SK-N-SH (cell line): Measurements from ENCODE around the gene RALGDS. TPM values are rescaled to one million over a fixed set of nuclear protein-coding genes. Genes with fewer than 3 reads are reported as not detected.

Experiments
- CTCF ChIA-PET: fragments of 300-600, 350-600 bp; formaldehyde crosslinking; extraction: SDS; loops from one replicate; lab custom pipeline; 2021; lab: Yijun Ruan, JAX
- POLR2A ChIA-PET: fragments of 350-600 bp; sonication (Branson Sonifier 250); formaldehyde crosslinking; extraction: SDS; loops from one replicate; lab custom pipeline; 2020; ENCODE audit warnings: antibody characterized with exemption, inconsistent platforms; lab: Yijun Ruan, JAX
- DNase-seq: peaks from one replicate; pipeline ENCODE4 v3.0.0; 2012
- H2AFZ ChIP-seq: fragments of 200-600 bp; sonication (generic); 2 replicates; pipeline ENCODE4 v1.8.1; 2016; ENCODE audit warnings: antibody characterized with exemption, mild to moderate bottlenecking, low read depth
- H3F3A ChIP-seq: fragments of 200-600 bp; sonication (generic); replicated peaks from 2 replicates; pipeline ENCODE3; 2016; ENCODE audit warnings: antibody characterized with exemption, mild to moderate bottlenecking; ENCODE audit not compliant: insufficient read depth
- H3K27ac ChIP-seq, 2 experiments: fragments of 200-500 bp in 1 of 2; fragments of 200-600 bp in 1 of 2; sonication (Bioruptor generic) in 1 of 2; sonication (generic), shearing (Covaris generic) in 1 of 2; 2 replicates each; pipeline versions ENCODE4 v1.5.1 to v1.6.1; 2014 to 2016; ENCODE audit warnings: low read depth in 2 of 2, inconsistent platforms in 1 of 2, low read length in 1 of 2, mild to moderate bottlenecking in 1 of 2, mixed read lengths in 1 of 2
- H3K27me3 ChIP-seq: fragments of 200-600 bp; sonication (generic), shearing (Covaris generic); 2 replicates; pipeline ENCODE4 v1.6.1; 2016; ENCODE audit warnings: mixed run types; ENCODE audit not compliant: insufficient read depth
- H3K36me3 ChIP-seq, 2 experiments: fragments of 200-500 bp in 1 of 2; fragments of 200-600 bp in 1 of 2; sonication (Bioruptor generic) in 1 of 2; sonication (generic) in 1 of 2; replicated peaks in 1 of 2; 2 replicates each; pipeline versions ENCODE3 to v1.5.1; 2014 to 2016; ENCODE audit warnings: low read length in 1 of 2, mild to moderate bottlenecking in 1 of 2; ENCODE audit not compliant: insufficient read depth in 2 of 2, control insufficient read depth in 1 of 2
- H3K4me1 ChIP-seq, 2 experiments: fragments of 200-500 bp in 1 of 2; fragments of 200-600 bp in 1 of 2; sonication (Bioruptor generic) in 1 of 2; sonication (generic), shearing (Covaris generic) in 1 of 2; 2 replicates each; pipeline versions ENCODE4 v1.5.1 to v1.6.1; 2014 to 2016; ENCODE audit warnings: low read depth in 1 of 2, low read length in 1 of 2, mixed run types in 1 of 2; ENCODE audit not compliant: insufficient read depth in 2 of 2, control insufficient read depth in 1 of 2
- H3K4me2 ChIP-seq: fragments of 200-600 bp; sonication (generic), shearing (Covaris generic); 2 replicates; pipeline ENCODE4 v1.6.1; 2017; ENCODE audit warnings: mixed run types
- H3K4me3 ChIP-seq, 2 experiments: fragments of 200-500 bp in 1 of 2; fragments of 200-600 bp in 1 of 2; sonication (Bioruptor generic) in 1 of 2; sonication (generic), shearing (Covaris generic) in 1 of 2; 2 replicates each; pipeline versions ENCODE4 v1.5.1 to v1.8.1; 2014 to 2016; ENCODE audit warnings: low read depth in 2 of 2, inconsistent platforms in 1 of 2, low read length in 1 of 2, mild to moderate bottlenecking in 1 of 2, mixed read lengths in 1 of 2, moderate library complexity in 1 of 2
- H3K79me2 ChIP-seq: fragments of 200-600 bp; sonication (generic); 2 replicates; pipeline ENCODE4 v1.8.1; 2017; ENCODE audit warnings: mild to moderate bottlenecking; ENCODE audit not compliant: insufficient read depth
- H3K9ac ChIP-seq: fragments of 200-600 bp; sonication (generic); 2 replicates; pipeline ENCODE4 v1.6.1; 2017; ENCODE audit warnings: mixed run types
- H3K9me2 ChIP-seq: fragments of 200-600 bp; sonication (generic); 2 replicates; pipeline ENCODE4 v1.6.1; 2017; ENCODE audit warnings: mixed run types
- H3K9me3 ChIP-seq: fragments of 200-600 bp; sonication (generic); 2 replicates; pipeline ENCODE4 v1.6.1; 2017; ENCODE audit warnings: mixed run types, mild to moderate bottlenecking, moderate library complexity
- H4K20me1 ChIP-seq: fragments of 200-600 bp; sonication (generic); 2 replicates; pipeline ENCODE4 v1.6.1; 2017; ENCODE audit warnings: mild to moderate bottlenecking, mixed run types; ENCODE audit not compliant: insufficient read depth
- ELF1 ChIP-seq: IDR thresholded peaks from 2 replicates; pipeline ENCODE4 v1.4.0; 2012
- FOSL2 ChIP-seq: IDR thresholded peaks from 2 replicates; pipeline ENCODE4 v1.4.0; 2012; ENCODE audit warnings: low read depth, mild to moderate bottlenecking, moderate library complexity, borderline replicate concordance
- FOXJ3 ChIP-seq: sonication (generic); formaldehyde crosslinking; IDR thresholded peaks from 2 replicates; pipeline ENCODE4 v1.5.1; 2020; ENCODE audit warnings: mild to moderate bottlenecking, missing genetic modification reagents
- GABPA ChIP-seq: IDR thresholded peaks from 2 replicates; pipeline ENCODE4 v1.4.0; 2012; ENCODE audit warnings: low read depth, mild to moderate bottlenecking
- MAX ChIP-seq: IDR thresholded peaks from 2 replicates; pipeline ENCODE4 v1.4.0; 2012; ENCODE audit warnings: low read depth
- MEF2A ChIP-seq: IDR thresholded peaks from 2 replicates; pipeline ENCODE4 v1.4.0; 2012; ENCODE audit warnings: low read depth, borderline replicate concordance
- MXI1 ChIP-seq: IDR thresholded peaks from 2 replicates; pipeline ENCODE4 v1.6.1; 2012; ENCODE audit warnings: mild to moderate bottlenecking, low read depth, low read length, improper control_type of control experiment
- NRF1 ChIP-seq: IDR thresholded peaks from 2 replicates; pipeline ENCODE4 v1.6.1; 2012; ENCODE audit warnings: low read depth, mild to moderate bottlenecking, low read length
- POLR2AphosphoS5 ChIP-seq: IDR thresholded peaks from 2 replicates; pipeline ENCODE4 v1.6.1; 2012; ENCODE audit warnings: low read depth, low read length
- RAD21 ChIP-seq: IDR thresholded peaks from 2 replicates; pipeline ENCODE4 v1.6.1; 2012; ENCODE audit warnings: mild to moderate bottlenecking, low read length
- RFX5 ChIP-seq: IDR thresholded peaks from 2 replicates; pipeline ENCODE4 v1.6.1; 2012; ENCODE audit warnings: mild to moderate bottlenecking, improper control_type of control experiment, low read length
- RXRA ChIP-seq: IDR thresholded peaks from 2 replicates; pipeline ENCODE4 v1.4.0; 2012; ENCODE audit warnings: low read depth, mild to moderate bottlenecking, borderline replicate concordance
- SIN3A ChIP-seq: IDR thresholded peaks from 2 replicates; pipeline ENCODE4 v1.6.1; 2012; ENCODE audit warnings: low read depth, mild to moderate bottlenecking, low read length, moderate library complexity, borderline replicate concordance
- SMC3 ChIP-seq: IDR thresholded peaks from 2 replicates; pipeline ENCODE4 v1.6.1; 2012; ENCODE audit warnings: low read depth, low read length, improper control_type of control experiment
- TAF1 ChIP-seq: IDR thresholded peaks from 2 replicates; pipeline ENCODE4 v1.6.1; 2012; ENCODE audit warnings: low read depth, mild to moderate bottlenecking, low read length, moderate library complexity, borderline replicate concordance
- USF1 ChIP-seq: IDR thresholded peaks from 2 replicates; pipeline ENCODE4 v1.4.0; 2012; ENCODE audit warnings: low read depth, borderline replicate concordance
- YY1 ChIP-seq: IDR thresholded peaks from 2 replicates; pipeline ENCODE4 v1.4.0; 2012; ENCODE audit warnings: low read depth, mild to moderate bottlenecking
- WGBS: methylation state at CpG from one replicate; pipeline ENCODE4 v1.1.6; 2017; ENCODE audit warnings: low lambda C conversion rate; 5-methylcytosine and 5-hydroxymethylcytosine counted together
- polyA plus RNA-seq, 3 experiments: library from polyadenylated mRNA; depleted of rRNA; stranded (reverse); fragments of >200 nt; gene quantifications; 2 replicates each; pipeline ENCODE4 v1.2.3, GENCODE V29; 2012
- TF ChIP-seq, protein P1 (sequence below): fragments of 150-350 bp; IDR thresholded peaks from 2 replicates; pipeline ENCODE4 v1.6.1; 2017; ENCODE audit warnings: antibody characterized with exemption, low read length, low read depth, borderline replicate concordance
- TF ChIP-seq, protein P2 (sequence below): fragments of 150-350 bp; IDR thresholded peaks from 2 replicates; pipeline ENCODE4 v1.6.1; 2016; ENCODE audit warnings: mild to moderate bottlenecking, low read depth, low read length
- TF ChIP-seq, protein P3 (sequence below): IDR thresholded peaks from 2 replicates; pipeline ENCODE4 v1.6.1; 2012; ENCODE audit warnings: mild to moderate bottlenecking, low read depth, low read length, moderate library complexity
- TF ChIP-seq, protein P4 (sequence below): IDR thresholded peaks from 2 replicates; pipeline ENCODE4; 2012

RALGDS gene
- polyA plus RNA-seq, 1 of the 3 experiments (the other 2 are of a cell fraction), result 64.7 TPM

DNA sequence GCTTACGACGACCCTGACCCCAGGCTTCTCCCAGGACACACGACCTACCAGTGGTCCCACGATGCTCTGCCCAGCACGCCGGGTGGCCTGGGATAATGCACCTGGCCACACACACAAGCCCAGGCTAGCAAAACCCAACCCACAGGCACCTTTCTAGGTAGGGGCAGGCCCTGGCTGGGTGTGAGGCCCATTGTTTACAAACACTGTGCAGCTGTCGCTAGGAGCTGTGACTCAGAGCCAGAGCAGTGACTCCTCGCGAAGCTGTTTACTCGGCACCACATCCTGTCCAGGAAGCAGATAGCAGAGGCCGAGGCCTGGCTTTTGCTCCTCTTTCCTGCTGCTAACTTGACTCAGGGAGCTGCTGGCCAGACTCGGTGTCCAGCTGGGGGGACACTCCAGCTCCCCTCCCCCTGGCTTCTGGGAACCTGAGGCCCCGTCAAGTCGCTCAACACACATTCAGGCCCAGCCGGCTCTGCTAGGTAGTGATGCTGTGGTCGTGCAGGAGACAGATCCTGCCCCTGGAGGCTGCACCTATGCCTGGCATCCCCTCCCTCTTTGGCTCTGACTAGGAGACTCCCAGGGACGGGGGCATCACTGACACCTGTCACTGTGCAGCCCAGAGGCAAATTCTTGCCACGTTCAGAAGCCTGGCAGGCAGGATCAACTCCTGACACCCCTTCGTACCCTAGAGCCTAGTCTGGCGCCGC lies 12.8 kb upstream of the RALGDS start (continued):
- TF ChIP-seq USF1 (no peak; the same call in 1 of the 2 replicates), SMC3 (no peak), RAD21 (peak; percentile 19; the same call in 1 of the 2 replicates), FOXJ3 (CRISPR knock-in tag) (peak; percentile 89; the same call in 1 of the 2 replicates), SIN3A (peak; percentile 95), MXI1 (no peak), GABPA (0 out of 2 replicates have a peak, but pooled peaks have one; percentile 38), FOSL2 (peak; percentile 97), NRF1 (no peak), ELF1 (no peak; the same call in 1 of the 2 replicates), POLR2AphosphoS5 (peak; percentile 74; the same call in 1 of the 2 replicates), YY1 (no peak)
- TF ChIP-seq, protein P1, sequence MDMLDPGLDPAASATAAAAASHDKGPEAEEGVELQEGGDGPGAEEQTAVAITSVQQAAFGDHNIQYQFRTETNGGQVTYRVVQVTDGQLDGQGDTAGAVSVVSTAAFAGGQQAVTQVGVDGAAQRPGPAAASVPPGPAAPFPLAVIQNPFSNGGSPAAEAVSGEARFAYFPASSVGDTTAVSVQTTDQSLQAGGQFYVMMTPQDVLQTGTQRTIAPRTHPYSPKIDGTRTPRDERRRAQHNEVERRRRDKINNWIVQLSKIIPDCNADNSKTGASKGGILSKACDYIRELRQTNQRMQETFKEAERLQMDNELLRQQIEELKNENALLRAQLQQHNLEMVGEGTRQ, result no peak
- TF ChIP-seq, protein P2, sequence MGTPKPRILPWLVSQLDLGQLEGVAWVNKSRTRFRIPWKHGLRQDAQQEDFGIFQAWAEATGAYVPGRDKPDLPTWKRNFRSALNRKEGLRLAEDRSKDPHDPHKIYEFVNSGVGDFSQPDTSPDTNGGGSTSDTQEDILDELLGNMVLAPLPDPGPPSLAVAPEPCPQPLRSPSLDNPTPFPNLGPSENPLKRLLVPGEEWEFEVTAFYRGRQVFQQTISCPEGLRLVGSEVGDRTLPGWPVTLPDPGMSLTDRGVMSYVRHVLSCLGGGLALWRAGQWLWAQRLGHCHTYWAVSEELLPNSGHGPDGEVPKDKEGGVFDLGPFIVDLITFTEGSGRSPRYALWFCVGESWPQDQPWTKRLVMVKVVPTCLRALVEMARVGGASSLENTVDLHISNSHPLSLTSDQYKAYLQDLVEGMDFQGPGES, result no peak

GRCh38 chr9:133132174-133132573 lies 11.1 kb upstream of the RALGDS start:
- Histone ChIP-seq H3K4me1 (peaks cover 27 to 62% of the 10 kb centered on the region in 2 experiments; a peak in 3 of 4 replicates), H3K27me3 (no peaks in the 10 kb centered on the region), H3F3A (peaks cover 23% of the 10 kb centered on the region), H3K9me3 (no peaks in the 10 kb centered on the region), H3K79me2 (peaks cover 9% of the 10 kb centered on the region; the same call in 1 of the 2 replicates), H3K4me3 (no peak overlapping the region), H3K36me3 (no peaks in the 10 kb centered on the region), H4K20me1 (peaks cover 61% of the 10 kb centered on the region), H3K9ac (no peak overlapping the region), H3K27ac (peak overlapping the region in 1 of 2 experiments; percentile 51; a peak in 1 of 4 replicates), H3K9me2 (no peaks in the 10 kb centered on the region), H2AFZ (no peak overlapping the region), H3K4me2 (no peak overlapping the region)
- ChIA-PET CTCF (interaction anchor here (1.4 to 12.1 kb wide), 5 partner anchors 14 to 29 kb away, joined by 5 to 163 read pairs (median 16); no protein-coding TSS in a partner anchor), POLR2A (interaction anchor here (2.9 kb wide), 1 partner anchor 13 kb away, joined by 51 read pairs; the partner anchor contains the start of gene RALGDS)
- 98% methylated on average over 8 of the region's 16 CpGs for WGBS
- DNase-seq, result no peak
- TF ChIP-seq MAX (no peak), TAF1 (no peak), RFX5 (no peak), MEF2A (no peak), ELF1 (no peak), YY1 (no peak), RXRA (no peak)
- TF ChIP-seq, protein P3, sequence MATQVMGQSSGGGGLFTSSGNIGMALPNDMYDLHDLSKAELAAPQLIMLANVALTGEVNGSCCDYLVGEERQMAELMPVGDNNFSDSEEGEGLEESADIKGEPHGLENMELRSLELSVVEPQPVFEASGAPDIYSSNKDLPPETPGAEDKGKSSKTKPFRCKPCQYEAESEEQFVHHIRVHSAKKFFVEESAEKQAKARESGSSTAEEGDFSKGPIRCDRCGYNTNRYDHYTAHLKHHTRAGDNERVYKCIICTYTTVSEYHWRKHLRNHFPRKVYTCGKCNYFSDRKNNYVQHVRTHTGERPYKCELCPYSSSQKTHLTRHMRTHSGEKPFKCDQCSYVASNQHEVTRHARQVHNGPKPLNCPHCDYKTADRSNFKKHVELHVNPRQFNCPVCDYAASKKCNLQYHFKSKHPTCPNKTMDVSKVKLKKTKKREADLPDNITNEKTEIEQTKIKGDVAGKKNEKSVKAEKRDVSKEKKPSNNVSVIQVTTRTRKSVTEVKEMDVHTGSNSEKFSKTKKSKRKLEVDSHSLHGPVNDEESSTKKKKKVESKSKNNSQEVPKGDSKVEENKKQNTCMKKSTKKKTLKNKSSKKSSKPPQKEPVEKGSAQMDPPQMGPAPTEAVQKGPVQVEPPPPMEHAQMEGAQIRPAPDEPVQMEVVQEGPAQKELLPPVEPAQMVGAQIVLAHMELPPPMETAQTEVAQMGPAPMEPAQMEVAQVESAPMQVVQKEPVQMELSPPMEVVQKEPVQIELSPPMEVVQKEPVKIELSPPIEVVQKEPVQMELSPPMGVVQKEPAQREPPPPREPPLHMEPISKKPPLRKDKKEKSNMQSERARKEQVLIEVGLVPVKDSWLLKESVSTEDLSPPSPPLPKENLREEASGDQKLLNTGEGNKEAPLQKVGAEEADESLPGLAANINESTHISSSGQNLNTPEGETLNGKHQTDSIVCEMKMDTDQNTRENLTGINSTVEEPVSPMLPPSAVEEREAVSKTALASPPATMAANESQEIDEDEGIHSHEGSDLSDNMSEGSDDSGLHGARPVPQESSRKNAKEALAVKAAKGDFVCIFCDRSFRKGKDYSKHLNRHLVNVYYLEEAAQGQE, result no peak
- TF ChIP-seq, protein P4, sequence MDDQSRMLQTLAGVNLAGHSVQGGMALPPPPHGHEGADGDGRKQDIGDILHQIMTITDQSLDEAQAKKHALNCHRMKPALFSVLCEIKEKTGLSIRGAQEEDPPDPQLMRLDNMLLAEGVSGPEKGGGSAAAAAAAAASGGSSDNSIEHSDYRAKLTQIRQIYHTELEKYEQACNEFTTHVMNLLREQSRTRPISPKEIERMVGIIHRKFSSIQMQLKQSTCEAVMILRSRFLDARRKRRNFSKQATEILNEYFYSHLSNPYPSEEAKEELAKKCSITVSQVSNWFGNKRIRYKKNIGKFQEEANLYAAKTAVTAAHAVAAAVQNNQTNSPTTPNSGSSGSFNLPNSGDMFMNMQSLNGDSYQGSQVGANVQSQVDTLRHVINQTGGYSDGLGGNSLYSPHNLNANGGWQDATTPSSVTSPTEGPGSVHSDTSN, result no peak
